ENCODE data around the gene MAPK11.

MAPK11 gene

DNA sequence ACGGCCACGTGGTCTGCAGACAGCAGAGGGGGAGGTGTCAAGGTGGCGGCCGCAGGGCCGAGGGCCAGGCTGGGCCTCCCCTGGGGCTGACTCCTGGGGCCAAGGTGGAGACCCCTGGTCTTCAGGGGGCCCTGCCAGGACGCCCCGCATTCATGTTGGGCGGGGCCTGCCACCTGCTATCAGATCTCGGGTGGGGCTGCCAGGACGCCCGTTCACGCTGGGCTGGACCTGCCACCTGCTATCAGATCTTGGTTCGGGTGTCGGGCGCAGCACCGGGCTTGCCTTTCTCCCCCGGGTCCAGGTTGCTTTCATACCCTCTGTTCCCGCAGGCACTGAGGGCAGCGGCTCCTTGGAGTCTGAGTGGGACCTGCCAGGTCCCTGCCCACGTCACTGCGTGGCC, 16.1 kb upstream of the MAPK11 start:
- no peak for TF ChIP-seq SIN3A (IDR thresholded peaks at IDR 0.05; ENCODE audit: borderline replicate concordance, insufficient read depth, low read length)
- TF ChIP-seq POLR2AphosphoS5 (IDR thresholded peaks at IDR 0.05; ENCODE audit: low read depth, low read length): no peak
- no peak for TF ChIP-seq FOXP2 (optimal IDR thresholded peaks at IDR 0.05; ENCODE audit: borderline replicate concordance, extremely low read depth, extremely low read length, insufficient read depth)
- TF ChIP-seq TAF1 (IDR thresholded peaks at IDR 0.05; ENCODE audit: borderline replicate concordance, insufficient read depth, low read length): no peak
- TF ChIP-seq, protein P1, sequence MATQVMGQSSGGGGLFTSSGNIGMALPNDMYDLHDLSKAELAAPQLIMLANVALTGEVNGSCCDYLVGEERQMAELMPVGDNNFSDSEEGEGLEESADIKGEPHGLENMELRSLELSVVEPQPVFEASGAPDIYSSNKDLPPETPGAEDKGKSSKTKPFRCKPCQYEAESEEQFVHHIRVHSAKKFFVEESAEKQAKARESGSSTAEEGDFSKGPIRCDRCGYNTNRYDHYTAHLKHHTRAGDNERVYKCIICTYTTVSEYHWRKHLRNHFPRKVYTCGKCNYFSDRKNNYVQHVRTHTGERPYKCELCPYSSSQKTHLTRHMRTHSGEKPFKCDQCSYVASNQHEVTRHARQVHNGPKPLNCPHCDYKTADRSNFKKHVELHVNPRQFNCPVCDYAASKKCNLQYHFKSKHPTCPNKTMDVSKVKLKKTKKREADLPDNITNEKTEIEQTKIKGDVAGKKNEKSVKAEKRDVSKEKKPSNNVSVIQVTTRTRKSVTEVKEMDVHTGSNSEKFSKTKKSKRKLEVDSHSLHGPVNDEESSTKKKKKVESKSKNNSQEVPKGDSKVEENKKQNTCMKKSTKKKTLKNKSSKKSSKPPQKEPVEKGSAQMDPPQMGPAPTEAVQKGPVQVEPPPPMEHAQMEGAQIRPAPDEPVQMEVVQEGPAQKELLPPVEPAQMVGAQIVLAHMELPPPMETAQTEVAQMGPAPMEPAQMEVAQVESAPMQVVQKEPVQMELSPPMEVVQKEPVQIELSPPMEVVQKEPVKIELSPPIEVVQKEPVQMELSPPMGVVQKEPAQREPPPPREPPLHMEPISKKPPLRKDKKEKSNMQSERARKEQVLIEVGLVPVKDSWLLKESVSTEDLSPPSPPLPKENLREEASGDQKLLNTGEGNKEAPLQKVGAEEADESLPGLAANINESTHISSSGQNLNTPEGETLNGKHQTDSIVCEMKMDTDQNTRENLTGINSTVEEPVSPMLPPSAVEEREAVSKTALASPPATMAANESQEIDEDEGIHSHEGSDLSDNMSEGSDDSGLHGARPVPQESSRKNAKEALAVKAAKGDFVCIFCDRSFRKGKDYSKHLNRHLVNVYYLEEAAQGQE (IDR thresholded peaks at IDR 0.05; ENCODE audit: insufficient read depth in 1 of 2, low read depth in 2 of 2, low read length in 2 of 2): no peak

DNA sequence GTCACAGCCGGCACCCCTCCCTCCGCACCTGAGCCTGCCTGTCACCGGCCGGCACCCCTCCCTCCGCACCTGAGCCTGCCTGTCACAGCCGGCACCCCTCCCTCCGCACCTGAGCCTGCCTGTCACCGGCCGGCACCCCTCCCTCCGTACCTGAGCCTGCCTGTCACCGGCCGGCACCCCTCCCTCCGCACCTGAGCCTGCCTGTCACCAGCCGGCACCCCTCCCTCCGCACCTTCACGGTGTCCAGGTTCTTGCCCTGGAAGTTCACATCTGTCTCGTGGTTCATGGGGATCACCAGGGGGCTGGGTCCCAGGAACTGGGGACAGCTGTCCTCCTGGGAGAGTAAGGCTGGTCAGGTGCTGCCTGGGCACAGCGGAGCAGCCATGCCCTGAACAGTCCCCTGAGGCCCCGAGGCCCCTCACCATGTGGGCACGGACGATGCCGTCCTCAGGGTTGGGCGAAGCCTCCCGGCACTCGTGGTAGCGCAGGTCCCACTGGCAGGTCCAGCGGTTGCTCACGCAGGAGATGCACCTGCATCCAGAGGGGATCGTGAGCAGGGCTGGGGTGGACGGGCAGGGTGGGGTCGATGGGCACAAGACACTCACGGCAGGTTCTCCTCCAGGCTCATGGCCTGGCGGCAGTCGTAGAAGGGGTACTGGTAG, 15.5 kb upstream of the MAPK11 start:
- TF ChIP-seq FOXP2 (optimal IDR thresholded peaks at IDR 0.05; ENCODE audit: borderline replicate concordance, extremely low read depth, extremely low read length, insufficient read depth) (no peak), POLR2AphosphoS5 (IDR thresholded peaks at IDR 0.05; ENCODE audit: low read depth, low read length) (no peak), TAF1 (IDR thresholded peaks at IDR 0.05; ENCODE audit: borderline replicate concordance, insufficient read depth, low read length) (no peak), SIN3A (IDR thresholded peaks at IDR 0.05; ENCODE audit: borderline replicate concordance, insufficient read depth, low read length) (no peak)
- TF ChIP-seq, protein P1 (IDR thresholded peaks at IDR 0.05; ENCODE audit: insufficient read depth in 1 of 2, low read depth in 2 of 2, low read length in 2 of 2): no peak

DNA sequence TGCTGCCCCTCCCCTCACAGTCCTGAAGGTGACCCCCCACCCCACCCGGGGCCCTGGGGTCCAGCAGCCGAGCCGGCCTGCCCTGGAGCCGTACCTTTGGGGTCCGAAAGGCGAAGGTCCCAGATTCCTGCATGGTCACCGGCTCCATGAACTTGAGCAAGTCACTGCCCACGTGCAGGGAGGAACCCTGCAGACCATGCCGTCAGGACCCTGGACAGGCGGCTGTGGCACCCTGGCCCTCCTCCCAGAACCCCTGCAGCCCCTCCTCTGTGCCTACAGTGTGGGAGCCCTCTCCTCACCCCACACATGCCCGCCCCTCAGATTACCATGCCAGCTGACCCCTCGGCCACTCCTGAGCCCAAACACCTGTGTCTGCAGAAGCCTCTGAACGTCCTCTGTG, 14.3 kb upstream of the MAPK11 start:
- TF ChIP-seq TAF1 (IDR thresholded peaks at IDR 0.05; ENCODE audit: borderline replicate concordance, insufficient read depth, low read length): no peak
- TF ChIP-seq, protein P1 (IDR thresholded peaks at IDR 0.05; ENCODE audit: insufficient read depth in 1 of 2, low read depth in 2 of 2, low read length in 2 of 2): no peak
- TF ChIP-seq SIN3A (IDR thresholded peaks at IDR 0.05; ENCODE audit: borderline replicate concordance, insufficient read depth, low read length): no peak
- TF ChIP-seq FOXP2 (optimal IDR thresholded peaks at IDR 0.05; ENCODE audit: borderline replicate concordance, extremely low read depth, extremely low read length, insufficient read depth): no peak
- TF ChIP-seq POLR2AphosphoS5 (IDR thresholded peaks at IDR 0.05; ENCODE audit: low read depth, low read length): no peak

DNA sequence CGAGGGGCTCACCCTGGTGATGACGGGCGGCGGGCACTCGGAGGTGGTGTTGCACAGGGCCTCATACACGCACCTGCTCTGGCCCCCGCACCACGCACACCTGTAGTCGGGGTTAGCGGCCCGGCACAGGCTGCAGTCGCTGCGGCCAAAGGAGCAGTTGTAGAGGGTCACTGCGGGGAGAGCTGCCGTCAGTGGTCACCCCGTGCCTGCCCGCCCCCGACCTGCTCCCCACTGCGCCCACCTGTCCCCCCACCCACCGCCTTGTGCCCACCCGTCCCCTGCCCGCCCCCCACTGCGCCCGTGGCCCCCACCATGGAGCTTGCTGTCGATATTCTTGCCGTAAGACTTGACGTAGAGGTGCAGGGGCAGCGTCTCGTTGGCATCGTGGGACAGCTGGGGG, 13.6 kb upstream of the MAPK11 start:
- TF ChIP-seq FOXP2 (optimal IDR thresholded peaks at IDR 0.05; ENCODE audit: borderline replicate concordance, extremely low read depth, extremely low read length, insufficient read depth) (no peak), POLR2AphosphoS5 (IDR thresholded peaks at IDR 0.05; ENCODE audit: low read depth, low read length) (no peak)

DNA sequence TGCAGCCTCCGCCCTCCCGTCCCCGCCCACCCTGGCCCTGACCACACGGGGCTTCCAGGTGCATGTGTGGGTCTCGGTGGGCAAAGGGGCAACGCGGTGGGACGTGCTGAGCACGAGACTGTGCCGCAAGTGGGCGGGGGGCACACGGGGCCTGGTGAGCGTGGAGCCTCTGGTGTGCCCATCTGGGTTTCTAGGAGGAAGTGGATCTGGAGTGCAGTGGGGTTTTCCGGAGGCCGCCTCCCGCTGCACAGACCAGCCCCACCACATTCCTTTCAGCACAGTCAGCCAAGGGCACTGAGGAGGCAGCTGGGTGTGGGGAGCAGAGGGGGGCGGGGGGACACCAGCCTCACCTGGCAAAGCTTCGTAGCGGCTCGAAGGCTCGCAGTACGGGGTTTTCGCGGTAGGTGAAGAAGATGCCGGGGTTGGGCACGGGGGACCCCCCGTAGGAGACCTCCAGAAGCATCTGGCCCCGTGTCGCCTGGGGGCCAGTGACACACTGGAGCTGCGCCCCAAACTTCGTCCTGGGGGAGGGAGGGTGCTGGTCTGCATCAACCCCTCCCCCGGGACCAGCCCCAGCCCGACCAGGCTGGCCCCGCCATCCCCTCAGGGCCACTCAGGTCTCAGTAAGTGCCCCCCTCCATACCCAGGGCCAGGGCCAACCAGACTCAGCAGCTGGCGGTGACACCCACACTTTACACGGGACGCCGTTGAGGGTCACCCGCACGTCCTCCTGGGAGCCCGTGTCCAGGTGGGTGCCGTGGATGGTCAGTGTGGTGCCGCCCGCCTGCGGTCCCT, 12.4 kb upstream of the MAPK11 start:
- TF ChIP-seq FOXP2 (optimal IDR thresholded peaks at IDR 0.05; ENCODE audit: borderline replicate concordance, extremely low read depth, extremely low read length, insufficient read depth) (no peak), TAF1 (IDR thresholded peaks at IDR 0.05; ENCODE audit: borderline replicate concordance, insufficient read depth, low read length) (no peak), SIN3A (IDR thresholded peaks at IDR 0.05; ENCODE audit: borderline replicate concordance, insufficient read depth, low read length) (no peak), POLR2AphosphoS5 (IDR thresholded peaks at IDR 0.05; ENCODE audit: low read depth, low read length) (no peak)
- TF ChIP-seq, protein P1 (IDR thresholded peaks at IDR 0.05; ENCODE audit: insufficient read depth in 1 of 2, low read depth in 2 of 2, low read length in 2 of 2): no peak

Measured in PFSK-1 (cell line).